K562 (cell line): ENCODE measurements around the gene ENTREP3. TPM values are rescaled to one million over a fixed set of nuclear protein-coding genes. Genes with fewer than 3 reads are reported as not detected.

Experiments
- EHMT2 ChIP-seq: fragments of 450-650 bp; IDR thresholded peaks from 2 replicates; pipeline ENCODE4 v1.6.1; 2018; ENCODE audit warnings: antibody characterized with exemption
- HNRNPK ChIP-seq: fragments of 200-400 bp; formaldehyde crosslinking; IDR thresholded peaks from one replicate; pipeline ENCODE4 v1.6.1; 2018; ENCODE audit warnings: mild to moderate bottlenecking, low read depth, low read length; ENCODE audit not compliant: poor library complexity, severe bottlenecking
- MAZ ChIP-seq, 2 experiments: fragments of 450-650 bp in 1 of 2; sonication (generic) in 1 of 2; formaldehyde crosslinking; IDR thresholded peaks in 1 of 2; conservative IDR thresholded peaks in 1 of 2; 2 replicates each; pipeline versions ENCODE4 v1.4.0 to v1.5.0; 2020; ENCODE audit warnings: mild to moderate bottlenecking in 1 of 2, missing genetic modification reagents in 1 of 2
- MBD2 ChIP-seq: sonication (generic); IDR thresholded peaks from 2 replicates; pipeline ENCODE4 v1.6.1; 2016; ENCODE audit warnings: low read depth, borderline replicate concordance
- NBN ChIP-seq: fragments of 450-650 bp; IDR thresholded peaks from 2 replicates; pipeline ENCODE4 v1.6.1; 2016; ENCODE audit warnings: low read depth, mild to moderate bottlenecking
- NFE2 ChIP-seq: IDR thresholded peaks from 2 replicates; pipeline ENCODE4 v1.6.1; 2014; ENCODE audit warnings: antibody characterized with exemption, low read depth
- NFIC ChIP-seq: fragments of 450-650 bp; IDR thresholded peaks from 2 replicates; pipeline ENCODE4 v1.6.1; 2017; ENCODE audit warnings: mild to moderate bottlenecking, inconsistent platforms
- RNF2 ChIP-seq: sonication (generic); IDR thresholded peaks from 2 replicates; pipeline ENCODE4 v1.6.1; 2016
- SMAD4 ChIP-seq: fragments of 250-450 bp; sonication (Bioruptor Pico); conservative IDR thresholded peaks from 2 replicates; pipeline ENCODE4 v1.8.0; 2021; ENCODE audit warnings: inconsistent platforms, mild to moderate bottlenecking, moderate library complexity
- SRSF3 ChIP-seq: fragments of 200-400 bp; formaldehyde crosslinking; IDR thresholded peaks from 2 replicates; pipeline ENCODE4 v1.6.1; 2016; ENCODE audit warnings: mild to moderate bottlenecking, low read length, moderate library complexity; ENCODE audit not compliant: insufficient read depth
- TAF1 ChIP-seq: IDR thresholded peaks from 2 replicates; pipeline ENCODE4 v1.6.1; 2011; ENCODE audit warnings: mild to moderate bottlenecking, low read length, moderate library complexity; ENCODE audit not compliant: insufficient read depth, control insufficient read depth, severe bottlenecking; ENCODE audit errors: extremely low read depth
- ZBTB17 ChIP-seq: fragments of 450-650 bp; formaldehyde crosslinking; IDR thresholded peaks from 2 replicates; pipeline ENCODE4 v1.4.0; 2020; ENCODE audit warnings: mild to moderate bottlenecking
- ZFP36 ChIP-seq: fragments of 150-350 bp; IDR thresholded peaks from 2 replicates; pipeline ENCODE4 v1.6.1; 2018; ENCODE audit warnings: low read length, low read depth; ENCODE audit not compliant: partially characterized antibody
- ZNF282 ChIP-seq: sonication (generic); formaldehyde crosslinking; IDR thresholded peaks from 2 replicates; pipeline ENCODE4 v1.8.1; 2023; ENCODE audit warnings: missing genetic modification reagents
- ZNF695 ChIP-seq: fragments of 450-650 bp; formaldehyde crosslinking; IDR thresholded peaks from 2 replicates; pipeline ENCODE4 v1.4.0; 2020; ENCODE audit warnings: mild to moderate bottlenecking, moderate library complexity
- ZNF830 ChIP-seq: fragments of 250-450 bp; sonication (Bioruptor Pico); IDR thresholded peaks from 2 replicates; pipeline ENCODE4 v1.5.0; 2021; ENCODE audit warnings: mild to moderate bottlenecking
- polyA plus RNA-seq, 8 experiments: library from polyadenylated mRNA; depleted of rRNA in 4 of 8; stranded (reverse) in 5 of 8; unstranded in 3 of 8; fragments of >200 nt; fragmentation: Nextera tagmentation in 2 of 8; fragmentation: Illumina TruSeq in 1 of 8; extraction: Ambion mirVana in 2 of 8; extraction: Trizol in 1 of 8; gene quantifications; 2 replicates each; pipeline versions ENCODE4 v1.2.1 to v1.2.3, GENCODE V29; 2011 to 2014; ENCODE audit warnings: inconsistent platforms in 1 of 8, missing spikeins in 1 of 8
- total RNA-seq, 7 experiments: library from RNA; depleted of rRNA in 6 of 7; stranded (reverse); fragments of >200 nt in 6 of 7; fragmentation: Illumina TruSeq in 2 of 7; extraction: Trizol in 2 of 7; gene quantifications; 2 replicates each; pipeline versions ENCODE4 v1.2.1 to v1.2.3, GENCODE V29; 2011 to 2021; ENCODE audit warnings: low replicate concordance in 1 of 7
- TF ChIP-seq, protein P1 (sequence below): fragments of 250-450 bp; sonication (Bioruptor Pico); IDR thresholded peaks from 2 replicates; pipeline ENCODE4 v1.8.0; 2021; ENCODE audit warnings: mild to moderate bottlenecking, moderate library complexity
- TF ChIP-seq, protein P2 (sequence below): sonication (generic); formaldehyde crosslinking; IDR thresholded peaks from 2 replicates; pipeline ENCODE4 v1.8.0; 2022; ENCODE audit warnings: mild to moderate bottlenecking, missing genetic modification reagents
- TF ChIP-seq, protein P3 (sequence below), 3 experiments: fragments of 200-800 bp in 1 of 3; fragments of 250-450 bp in 1 of 3; fragments of 450-650 bp in 1 of 3; sonication (Bioruptor Pico) in 1 of 3; sonication (Bioruptor generic) in 1 of 3; formaldehyde crosslinking in 1 of 3; IDR thresholded peaks; 2 replicates each; pipeline versions ENCODE4 v1.6.1 to v1.8.0; 2016 to 2022; ENCODE audit warnings: mild to moderate bottlenecking in 2 of 3, missing genetic modification characterization in 2 of 3, missing compliant biosample characterization in 1 of 3, moderate library complexity in 1 of 3
- TF ChIP-seq, protein P4 (sequence below), 3 experiments: IDR thresholded peaks in 2 of 3; conservative IDR thresholded peaks in 1 of 3; 2 replicates each; pipeline ENCODE4 v1.5.1; 2011 to 2012; ENCODE audit warnings: low read length in 3 of 3, mild to moderate bottlenecking in 3 of 3, control low read depth in 2 of 3, improper control_type of control experiment in 1 of 3, inconsistent platforms in 1 of 3, low read depth in 1 of 3, mixed read lengths in 1 of 3, moderate library complexity in 1 of 3; ENCODE audit not compliant: insufficient read depth in 2 of 3

ENTREP3 gene
- total and polyA plus RNA-seq, 9 of the 15 experiments (the other 6 are each of a cell fraction or from before 2014, with no cell fraction given): 1.9 to 41.8 (median 5.9) TPM

DNA sequence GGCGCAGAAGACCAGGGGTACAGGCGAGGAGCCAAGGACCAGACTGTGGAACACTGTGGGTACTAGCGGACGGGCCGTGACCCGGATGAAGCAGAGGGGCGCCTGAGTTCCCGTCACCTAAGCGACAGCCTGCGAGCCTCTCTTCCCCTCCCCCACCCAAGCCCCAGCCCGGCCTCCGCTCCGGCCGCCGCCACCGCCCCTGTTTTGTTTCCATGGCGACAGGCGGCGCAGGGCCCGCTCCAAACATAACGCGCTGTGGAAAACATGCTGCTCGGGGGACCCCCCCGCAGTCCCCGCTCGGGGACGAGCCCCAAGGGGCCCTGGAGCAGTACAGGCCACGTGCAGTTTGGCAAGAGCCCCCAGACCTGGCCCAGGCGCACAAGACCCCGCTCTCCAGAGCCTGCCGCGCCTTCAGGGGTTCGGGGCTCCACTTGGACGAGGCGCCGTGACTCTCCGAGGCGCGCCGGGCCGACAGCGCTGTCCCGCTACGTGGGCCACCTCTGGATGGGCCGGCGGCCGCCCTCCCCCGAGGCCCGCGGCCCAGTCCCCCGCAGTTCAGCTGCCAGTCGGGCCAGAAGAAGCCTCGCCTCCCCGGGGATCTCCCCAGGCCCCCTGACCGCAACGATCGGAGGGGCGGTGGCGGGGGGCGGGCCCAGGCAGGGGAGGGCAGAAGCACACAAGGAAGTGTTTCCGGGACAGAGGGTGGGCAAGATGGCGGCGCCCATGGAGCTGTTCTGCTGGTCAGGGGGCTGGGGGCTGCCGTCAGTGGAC, 46.6 kb downstream of the ENTREP3 start, which contains the start of gene MTX1 (continued):
- peak; percentile 80 for TF ChIP-seq RNF2
- TF ChIP-seq SMAD4 (CRISPR knock-in tag): peak; percentile 67
- no peak for TF ChIP-seq SRSF3
- TF ChIP-seq EHMT2: no peak
- 0 out of 2 replicates have a peak, but pooled peaks have one; percentile 21 for TF ChIP-seq NBN
- TF ChIP-seq ZBTB17: peak; percentile 38; the same call in 1 of the 2 replicates
- TF ChIP-seq, protein P1, sequence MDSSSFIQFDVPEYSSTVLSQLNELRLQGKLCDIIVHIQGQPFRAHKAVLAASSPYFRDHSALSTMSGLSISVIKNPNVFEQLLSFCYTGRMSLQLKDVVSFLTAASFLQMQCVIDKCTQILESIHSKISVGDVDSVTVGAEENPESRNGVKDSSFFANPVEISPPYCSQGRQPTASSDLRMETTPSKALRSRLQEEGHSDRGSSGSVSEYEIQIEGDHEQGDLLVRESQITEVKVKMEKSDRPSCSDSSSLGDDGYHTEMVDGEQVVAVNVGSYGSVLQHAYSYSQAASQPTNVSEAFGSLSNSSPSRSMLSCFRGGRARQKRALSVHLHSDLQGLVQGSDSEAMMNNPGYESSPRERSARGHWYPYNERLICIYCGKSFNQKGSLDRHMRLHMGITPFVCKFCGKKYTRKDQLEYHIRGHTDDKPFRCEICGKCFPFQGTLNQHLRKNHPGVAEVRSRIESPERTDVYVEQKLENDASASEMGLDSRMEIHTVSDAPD (CRISPR knock-in tag): no peak
- 0 out of 2 replicates have a peak, but pooled peaks have one; percentile 29 for TF ChIP-seq NFIC
- TF ChIP-seq NFE2: no peak
- TF ChIP-seq, protein P2, sequence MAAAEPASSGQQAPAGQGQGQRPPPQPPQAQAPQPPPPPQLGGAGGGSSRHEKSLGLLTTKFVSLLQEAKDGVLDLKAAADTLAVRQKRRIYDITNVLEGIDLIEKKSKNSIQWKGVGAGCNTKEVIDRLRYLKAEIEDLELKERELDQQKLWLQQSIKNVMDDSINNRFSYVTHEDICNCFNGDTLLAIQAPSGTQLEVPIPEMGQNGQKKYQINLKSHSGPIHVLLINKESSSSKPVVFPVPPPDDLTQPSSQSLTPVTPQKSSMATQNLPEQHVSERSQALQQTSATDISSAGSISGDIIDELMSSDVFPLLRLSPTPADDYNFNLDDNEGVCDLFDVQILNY (CRISPR knock-in tag): peak; percentile 75
- no peak for TF ChIP-seq ZNF830 (CRISPR knock-in tag)
- no peak for TF ChIP-seq ZFP36
- TF ChIP-seq, protein P3, sequence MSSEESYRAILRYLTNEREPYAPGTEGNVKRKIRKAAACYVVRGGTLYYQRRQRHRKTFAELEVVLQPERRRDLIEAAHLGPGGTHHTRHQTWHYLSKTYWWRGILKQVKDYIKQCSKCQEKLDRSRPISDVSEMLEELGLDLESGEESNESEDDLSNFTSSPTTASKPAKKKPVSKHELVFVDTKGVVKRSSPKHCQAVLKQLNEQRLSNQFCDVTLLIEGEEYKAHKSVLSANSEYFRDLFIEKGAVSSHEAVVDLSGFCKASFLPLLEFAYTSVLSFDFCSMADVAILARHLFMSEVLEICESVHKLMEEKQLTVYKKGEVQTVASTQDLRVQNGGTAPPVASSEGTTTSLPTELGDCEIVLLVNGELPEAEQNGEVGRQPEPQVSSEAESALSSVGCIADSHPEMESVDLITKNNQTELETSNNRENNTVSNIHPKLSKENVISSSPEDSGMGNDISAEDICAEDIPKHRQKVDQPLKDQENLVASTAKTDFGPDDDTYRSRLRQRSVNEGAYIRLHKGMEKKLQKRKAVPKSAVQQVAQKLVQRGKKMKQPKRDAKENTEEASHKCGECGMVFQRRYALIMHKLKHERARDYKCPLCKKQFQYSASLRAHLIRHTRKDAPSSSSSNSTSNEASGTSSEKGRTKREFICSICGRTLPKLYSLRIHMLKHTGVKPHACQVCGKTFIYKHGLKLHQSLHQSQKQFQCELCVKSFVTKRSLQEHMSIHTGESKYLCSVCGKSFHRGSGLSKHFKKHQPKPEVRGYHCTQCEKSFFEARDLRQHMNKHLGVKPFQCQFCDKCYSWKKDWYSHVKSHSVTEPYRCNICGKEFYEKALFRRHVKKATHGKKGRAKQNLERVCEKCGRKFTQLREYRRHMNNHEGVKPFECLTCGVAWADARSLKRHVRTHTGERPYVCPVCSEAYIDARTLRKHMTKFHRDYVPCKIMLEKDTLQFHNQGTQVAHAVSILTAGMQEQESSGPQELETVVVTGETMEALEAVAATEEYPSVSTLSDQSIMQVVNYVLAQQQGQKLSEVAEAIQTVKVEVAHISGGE (CRISPR knock-in tag; IDR thresholded peaks at IDR 0.05): peak in 1 of 3 experiments; percentile 81; a peak in 2 of 6 replicates
- TF ChIP-seq ZNF282 (CRISPR knock-in tag): no peak
- peak; percentile 31; the same call in 1 of the 2 replicates for TF ChIP-seq MBD2
- TF ChIP-seq MAZ (CRISPR knock-in tag; conservative IDR thresholded peaks at IDR 0.05 in 1 of 2, IDR thresholded peaks at IDR 0.05 in 1 of 2): peak in 1 of 2 experiments; percentile 90; a peak in 2 of 4 replicates
- peak; percentile 81 for TF ChIP-seq TAF1
- no peak for TF ChIP-seq ZNF695 (CRISPR knock-in tag)
- no peak for TF ChIP-seq HNRNPK
- TF ChIP-seq, protein P4, sequence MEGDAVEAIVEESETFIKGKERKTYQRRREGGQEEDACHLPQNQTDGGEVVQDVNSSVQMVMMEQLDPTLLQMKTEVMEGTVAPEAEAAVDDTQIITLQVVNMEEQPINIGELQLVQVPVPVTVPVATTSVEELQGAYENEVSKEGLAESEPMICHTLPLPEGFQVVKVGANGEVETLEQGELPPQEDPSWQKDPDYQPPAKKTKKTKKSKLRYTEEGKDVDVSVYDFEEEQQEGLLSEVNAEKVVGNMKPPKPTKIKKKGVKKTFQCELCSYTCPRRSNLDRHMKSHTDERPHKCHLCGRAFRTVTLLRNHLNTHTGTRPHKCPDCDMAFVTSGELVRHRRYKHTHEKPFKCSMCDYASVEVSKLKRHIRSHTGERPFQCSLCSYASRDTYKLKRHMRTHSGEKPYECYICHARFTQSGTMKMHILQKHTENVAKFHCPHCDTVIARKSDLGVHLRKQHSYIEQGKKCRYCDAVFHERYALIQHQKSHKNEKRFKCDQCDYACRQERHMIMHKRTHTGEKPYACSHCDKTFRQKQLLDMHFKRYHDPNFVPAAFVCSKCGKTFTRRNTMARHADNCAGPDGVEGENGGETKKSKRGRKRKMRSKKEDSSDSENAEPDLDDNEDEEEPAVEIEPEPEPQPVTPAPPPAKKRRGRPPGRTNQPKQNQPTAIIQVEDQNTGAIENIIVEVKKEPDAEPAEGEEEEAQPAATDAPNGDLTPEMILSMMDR (IDR thresholded peaks at IDR 0.05 in 2 of 3, conservative IDR thresholded peaks at IDR 0.05 in 1 of 3; ENCODE audit: insufficient read depth in 2 of 3, low read depth in 1 of 3, low read length in 3 of 3): no peak
